Pons (tissue), 1 donor: Measurements from ENCODE around the gene VPS52.
"Not testable (repeated sequence)": the region's sequence is repeated elsewhere in the genome, so short reads cannot be mapped to it uniquely, and the experiment has no call there.

Source experiments
- DNase-seq: peaks from one replicate; pipeline ENCODE4 v3.0.0-alpha.2; 2016; ENCODE audit warnings: low spot score

The VPS52 gene

GRCh38 chr6:33279257-33279695 is 7.6 kb upstream of the VPS52 start:
- DNase-seq = no peak

- DNase-seq = no peak
These were observed 7.1 kb upstream of the VPS52 start for GRCh38 chr6:33278810-33279209.

- no peak for DNase-seq
These were observed 6.7 kb upstream of the VPS52 start for GRCh38 chr6:33278392-33278741.

- DNase-seq = no peak
These were observed 6.2 kb upstream of the VPS52 start for GRCh38 chr6:33277663-33278391.

GRCh38 chr6:33276864-33277662 is 5.4 kb upstream of the VPS52 start, which contains the start of gene B3GALT4:
Gene B3GALT4 (plus strand): TSS chr6:33277123. CDS start chr6:33277420, 297 bp downstream.
- DNase-seq = no peak

- no peak for DNase-seq
These were observed 4.8 kb upstream of the VPS52 start for GRCh38 chr6:33276581-33276863.

GRCh38 chr6:33275795-33276580 is 4.3 kb upstream of the VPS52 start:
- DNase-seq = not testable (repeated sequence)

- DNase-seq = no peak
These were observed 2.5 kb upstream of the VPS52 start for GRCh38 chr6:33273924-33274902.

GRCh38 chr6:33273129-33273923 is 1.6 kb upstream of the VPS52 start:
- no peak for DNase-seq

GRCh38 chr6:33272275-33273128 is 826 bp upstream of the VPS52 start:
- no peak for DNase-seq

GRCh38 chr6:33271117-33271467 is 584 bp downstream of the VPS52 start:
- no peak for DNase-seq

GRCh38 chr6:33264015-33264414 is 7.7 kb downstream of the VPS52 start:
- no peak for DNase-seq

- DNase-seq = not testable (repeated sequence)
These were observed 9.2 kb downstream of the VPS52 start for GRCh38 chr6:33262490-33262889.

- DNase-seq = no peak
These were observed 12.6 kb downstream of the VPS52 start for GRCh38 chr6:33259032-33259431.

GRCh38 chr6:33254591-33254990 is 17.1 kb downstream of the VPS52 start:
- no peak for DNase-seq

- no peak for DNase-seq
These were observed 18.9 kb downstream of the VPS52 start for GRCh38 chr6:33252759-33253158.

GRCh38 chr6:33251395-33252012 is 20.2 kb downstream of the VPS52 start:
- no peak for DNase-seq

- DNase-seq = no peak
These were observed 20.9 kb downstream of the VPS52 start for GRCh38 chr6:33250731-33251130.
